ENCODE data around the gene PTCD2. TPM values are rescaled to one million over a fixed set of nuclear protein-coding genes. Genes with fewer than 3 reads are reported as not detected.

The PTCD2 gene
- polyA plus RNA-seq (2013, experiment 1 of 2): 10.1 TPM
- 8.1 TPM for polyA plus RNA-seq (2013, experiment 2 of 2)

DNA sequence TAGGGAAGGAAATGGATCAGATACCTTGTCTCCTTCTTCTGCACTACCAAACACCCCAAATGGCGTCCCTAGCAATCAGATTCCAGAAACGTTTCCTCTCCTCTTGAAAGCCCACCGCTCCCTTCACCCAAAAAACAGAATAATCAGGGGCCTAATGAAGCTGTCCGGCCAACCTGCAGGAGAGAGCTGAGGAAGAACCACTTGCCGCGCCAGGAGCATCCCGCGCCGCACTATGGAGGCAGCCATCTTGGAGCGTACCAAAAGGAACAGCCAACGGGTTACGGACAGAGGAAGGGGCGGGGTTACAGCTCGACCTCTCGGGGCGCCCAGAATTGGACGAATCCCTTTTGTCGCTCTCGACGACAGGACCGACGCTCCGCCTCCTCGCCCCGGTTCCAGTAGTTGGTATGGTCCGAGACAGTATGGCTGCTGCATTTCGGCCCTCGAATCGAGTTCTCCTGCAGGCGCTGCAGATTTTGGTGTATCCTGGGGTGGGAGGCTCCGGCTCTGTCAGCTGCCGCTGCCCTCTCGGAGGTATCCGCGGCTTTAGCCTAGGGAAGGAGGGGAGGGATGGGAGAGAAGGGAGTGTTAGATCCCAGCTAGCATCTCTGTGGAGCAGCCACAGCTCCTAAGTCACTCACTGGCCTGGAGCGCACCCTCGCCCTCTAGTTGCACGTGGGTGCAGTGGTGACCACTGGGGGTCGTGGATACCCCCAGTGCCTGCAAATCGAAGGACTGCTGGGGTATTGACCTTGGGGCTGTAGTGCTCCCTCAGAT is at the start of gene PTCD2, which contains the start of gene MRPS27:
TSS of gene PTCD2 (plus strand) at position 398 of the 777 bp plus-strand sequence. CDS start at position 408, 10 bp downstream.
TSS of gene MRPS27 (minus strand) at position 265 of the 777 bp plus-strand sequence. CDS start at position 246, 19 bp downstream.
- peaks cover 29% of the 10 kb centered on the region for H3K36me3 ChIP-seq (ENCODE audit: insufficient read depth, low read length)
- under 1% methylated on average over 40 of the region's 40 CpGs for WGBS

GRCh38 chr5:72271702-72272101 is 48.5 kb upstream of the PTCD2 start:
- Histone ChIP-seq H3K36me3 (ENCODE audit: insufficient read depth, low read length) (peaks cover 21% of the 10 kb centered on the region; the same call in 1 of the 2 replicates), H3K9me3 (ENCODE audit: insufficient read depth, low read depth, low read length) (no peaks in the 10 kb centered on the region), H3K4me1 (ENCODE audit: insufficient read depth, low read length) (no peaks in the 10 kb centered on the region), H3K4me3 (ENCODE audit: low read length) (no peak overlapping the region), H3K27me3 (ENCODE audit: insufficient read depth, low read length) (no peaks in the 10 kb centered on the region), H3K27ac (ENCODE audit: low read depth, low read length) (no peak overlapping the region), H3K9ac (ENCODE audit: low read depth, low read length) (no peak overlapping the region)
- whole genome bisulfite sequencing: 90% methylated on average over 2 of the region's 3 CpGs

More for the DNA sequence above, at the start of gene PTCD2, which contains the start of gene MRPS27:
- Histone ChIP-seq H3K4me1 (ENCODE audit: insufficient read depth, low read length) (no peaks in the 10 kb centered on the region; the same call in 1 of the 2 replicates), H3K4me3 (ENCODE audit: low read length) (peak within 1 kb of the TSS; percentile 92), H3K9me3 (ENCODE audit: insufficient read depth, low read depth, low read length) (no peaks in the 10 kb centered on the region), H3K27ac (ENCODE audit: low read depth, low read length) (peak within 1 kb of the TSS; percentile 86), H3K27me3 (ENCODE audit: insufficient read depth, low read length) (no peaks in the 10 kb centered on the region), H3K9ac (ENCODE audit: low read depth, low read length) (peak within 1 kb of the TSS; percentile 92)

DNA sequence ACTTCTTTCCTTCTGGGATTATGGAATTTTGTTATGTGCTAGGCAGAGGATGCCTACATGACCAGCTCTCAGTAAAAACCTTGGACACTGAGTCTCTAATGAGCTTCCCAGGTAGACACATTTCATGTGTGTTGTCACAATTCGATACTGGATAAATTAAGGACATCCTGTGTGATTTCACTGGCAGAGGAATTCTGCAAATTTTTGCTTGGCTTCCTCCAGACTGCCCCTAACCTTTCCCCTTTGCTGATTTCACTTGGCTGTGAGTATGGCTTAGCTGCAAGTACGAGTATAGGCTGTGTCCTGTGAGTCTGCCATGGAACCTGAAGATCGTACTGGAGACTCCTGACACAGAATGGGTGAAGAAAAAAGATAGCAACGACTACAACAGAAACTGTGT is 47.8 kb upstream of the PTCD2 start:
- Histone ChIP-seq H3K4me1 (ENCODE audit: insufficient read depth, low read length) (no peaks in the 10 kb centered on the region), H3K4me3 (ENCODE audit: low read length) (no peak overlapping the region), H3K9ac (ENCODE audit: low read depth, low read length) (no peak overlapping the region), H3K27ac (ENCODE audit: low read depth, low read length) (no peak overlapping the region; the same call in 1 of the 2 replicates), H3K9me3 (ENCODE audit: insufficient read depth, low read depth, low read length) (no peaks in the 10 kb centered on the region), H3K36me3 (ENCODE audit: insufficient read depth, low read length) (peaks cover 19% of the 10 kb centered on the region; the same call in 1 of the 2 replicates), H3K27me3 (ENCODE audit: insufficient read depth, low read length) (no peaks in the 10 kb centered on the region)
- 89% methylated on average over 4 of the region's 4 CpGs for WGBS

DNA sequence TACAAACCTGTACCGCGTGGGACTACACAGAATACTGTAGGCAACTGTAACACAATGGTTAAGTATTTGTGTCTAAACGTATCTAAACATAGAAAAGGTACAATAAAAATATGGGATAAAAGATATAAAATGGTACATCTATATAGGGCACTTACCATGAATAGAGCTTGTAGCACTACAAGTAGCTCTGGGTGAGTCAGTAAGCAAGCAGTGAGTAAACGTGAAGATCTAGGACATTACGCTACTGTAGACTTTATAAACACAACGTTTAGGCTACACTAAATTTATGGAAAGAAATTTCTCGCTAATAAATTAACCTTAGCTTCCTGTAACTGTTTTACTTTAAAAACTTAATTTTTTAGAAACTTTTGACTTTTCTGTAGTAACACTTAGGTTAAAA is 46.6 kb upstream of the PTCD2 start:
- 89% methylated on average over 7 of the region's 7 CpGs for WGBS
- H3K36me3 ChIP-seq (ENCODE audit: insufficient read depth, low read length): peaks cover 22% of the 10 kb centered on the region; the same call in 1 of the 2 replicates
- H3K9me3 ChIP-seq (ENCODE audit: insufficient read depth, low read depth, low read length): no peaks in the 10 kb centered on the region
- H3K4me3 ChIP-seq (ENCODE audit: low read length): no peak overlapping the region
- H3K9ac ChIP-seq (ENCODE audit: low read depth, low read length): no peak overlapping the region
- no peaks in the 10 kb centered on the region for H3K27me3 ChIP-seq (ENCODE audit: insufficient read depth, low read length)
- H3K27ac ChIP-seq (ENCODE audit: low read depth, low read length): no peak overlapping the region
- no peaks in the 10 kb centered on the region for H3K4me1 ChIP-seq (ENCODE audit: insufficient read depth, low read length)

GRCh38 chr5:72276219-72276752 is 43.9 kb upstream of the PTCD2 start:
- Histone ChIP-seq H3K9ac (ENCODE audit: low read depth, low read length) (no peak overlapping the region; the same call in 1 of the 2 replicates), H3K27me3 (ENCODE audit: insufficient read depth, low read length) (no peaks in the 10 kb centered on the region), H3K27ac (ENCODE audit: low read depth, low read length) (no peak overlapping the region), H3K4me3 (ENCODE audit: low read length) (no peak overlapping the region), H3K9me3 (ENCODE audit: insufficient read depth, low read depth, low read length) (no peaks in the 10 kb centered on the region), H3K4me1 (ENCODE audit: insufficient read depth, low read length) (no peaks in the 10 kb centered on the region), H3K36me3 (ENCODE audit: insufficient read depth, low read length) (peaks cover 32% of the 10 kb centered on the region)
- 96% methylated on average over 3 of the region's 3 CpGs for WGBS

- Histone ChIP-seq H3K27me3 (ENCODE audit: insufficient read depth, low read length) (no peaks in the 10 kb centered on the region), H3K27ac (ENCODE audit: low read depth, low read length) (no peak overlapping the region), H3K9me3 (ENCODE audit: insufficient read depth, low read depth, low read length) (no peaks in the 10 kb centered on the region), H3K4me1 (ENCODE audit: insufficient read depth, low read length) (no peaks in the 10 kb centered on the region), H3K4me3 (ENCODE audit: low read length) (no peak overlapping the region), H3K9ac (ENCODE audit: low read depth, low read length) (no peak overlapping the region), H3K36me3 (ENCODE audit: insufficient read depth, low read length) (peaks cover 39% of the 10 kb centered on the region)
- 91% methylated on average over 2 of the region's 2 CpGs for WGBS
These were observed 39.5 kb upstream of the PTCD2 start for GRCh38 chr5:72280581-72281069.

DNA sequence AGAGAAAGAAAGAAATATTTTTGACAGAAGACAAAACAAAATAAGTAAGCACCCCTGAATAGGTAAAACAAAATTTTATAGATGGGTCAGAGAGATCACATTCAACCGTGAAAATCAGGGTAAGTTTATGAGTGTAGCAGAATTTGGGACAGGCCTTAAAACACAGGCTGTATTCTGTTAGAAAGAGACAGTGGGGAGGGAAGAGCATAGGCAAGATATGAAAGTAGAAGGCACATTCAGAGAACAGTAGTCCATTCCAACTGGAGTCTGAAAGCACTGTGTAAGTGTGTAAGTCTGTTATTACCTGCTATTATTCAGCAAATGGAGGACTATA is 38.8 kb upstream of the PTCD2 start:
- Histone ChIP-seq H3K4me1 (ENCODE audit: insufficient read depth, low read length) (no peaks in the 10 kb centered on the region), H3K27me3 (ENCODE audit: insufficient read depth, low read length) (no peaks in the 10 kb centered on the region), H3K27ac (ENCODE audit: low read depth, low read length) (no peak overlapping the region), H3K9me3 (ENCODE audit: insufficient read depth, low read depth, low read length) (no peaks in the 10 kb centered on the region), H3K36me3 (ENCODE audit: insufficient read depth, low read length) (peaks cover 42% of the 10 kb centered on the region), H3K4me3 (ENCODE audit: low read length) (no peak overlapping the region), H3K9ac (ENCODE audit: low read depth, low read length) (no peak overlapping the region)
- whole genome bisulfite sequencing: 93% methylated on average over 1 of the region's 1 CpG

DNA sequence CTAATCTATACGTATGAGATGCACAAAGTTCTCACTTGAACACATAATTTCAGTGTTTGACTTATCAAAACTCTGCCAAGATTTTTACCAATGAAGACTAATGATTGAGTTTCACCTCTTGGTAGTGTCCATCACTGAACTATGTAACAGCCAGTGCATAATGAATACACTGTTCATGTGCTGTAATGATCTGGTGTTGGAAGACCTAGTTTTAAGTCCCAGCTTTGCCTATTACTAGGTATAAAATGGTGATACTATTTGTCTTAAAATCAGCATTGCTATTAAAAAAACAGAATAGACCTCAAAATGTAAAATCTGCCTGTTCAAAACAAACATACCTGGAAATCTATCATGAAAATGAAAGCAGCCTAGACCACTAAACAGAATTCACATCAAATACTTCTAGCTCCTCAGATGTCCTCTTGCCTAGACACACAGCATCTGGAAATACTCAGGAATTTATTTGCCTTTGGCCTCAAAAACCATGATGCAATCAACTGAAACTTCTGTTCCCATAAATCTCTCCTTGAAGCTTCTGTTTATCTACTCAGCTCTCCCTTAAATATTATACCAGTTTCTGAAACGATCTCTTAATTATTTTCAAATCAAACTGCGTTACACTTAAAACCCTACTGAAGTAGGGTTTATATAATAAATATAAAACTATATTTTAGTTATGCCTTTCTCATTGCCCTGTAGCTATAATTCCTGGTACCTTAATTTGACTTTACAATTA is 38.2 kb upstream of the PTCD2 start:
- no peak overlapping the region for H3K4me3 ChIP-seq (ENCODE audit: low read length)
- no peak overlapping the region for H3K9ac ChIP-seq (ENCODE audit: low read depth, low read length)
- H3K36me3 ChIP-seq (ENCODE audit: insufficient read depth, low read length): peaks cover 43% of the 10 kb centered on the region
- H3K9me3 ChIP-seq (ENCODE audit: insufficient read depth, low read depth, low read length): no peaks in the 10 kb centered on the region
- WGBS: 94% methylated on average over 3 of the region's 3 CpGs
- no peaks in the 10 kb centered on the region for H3K4me1 ChIP-seq (ENCODE audit: insufficient read depth, low read length)
- H3K27me3 ChIP-seq (ENCODE audit: insufficient read depth, low read length): no peaks in the 10 kb centered on the region
- no peak overlapping the region for H3K27ac ChIP-seq (ENCODE audit: low read depth, low read length)

DNA sequence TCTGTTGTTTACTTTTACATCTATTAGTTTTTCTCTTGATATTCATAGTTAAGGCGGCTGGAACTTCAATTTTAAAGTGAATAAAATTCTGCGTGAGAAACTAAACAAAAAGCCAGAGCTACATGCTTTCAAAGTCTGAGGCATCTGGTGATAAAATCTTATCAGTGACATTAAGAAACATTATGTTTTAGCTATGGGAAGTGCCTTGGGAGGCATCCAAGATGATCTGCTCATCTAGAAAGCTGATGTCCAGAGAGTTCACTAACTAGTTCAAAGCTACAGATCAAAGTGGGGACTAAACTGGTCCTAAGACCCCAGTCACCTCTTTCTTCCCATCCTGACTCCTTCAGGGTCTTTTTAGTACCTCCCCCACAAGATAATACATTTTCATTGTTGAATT is 37.3 kb upstream of the PTCD2 start:
- no peak overlapping the region for H3K27ac ChIP-seq (ENCODE audit: low read depth, low read length)
- H3K36me3 ChIP-seq (ENCODE audit: insufficient read depth, low read length): peaks cover 46% of the 10 kb centered on the region
- no peak overlapping the region for H3K4me3 ChIP-seq (ENCODE audit: low read length)
- no peak overlapping the region for H3K9ac ChIP-seq (ENCODE audit: low read depth, low read length)
- H3K27me3 ChIP-seq (ENCODE audit: insufficient read depth, low read length): no peaks in the 10 kb centered on the region
- 83% methylated on average over 2 of the region's 2 CpGs for WGBS
- no peaks in the 10 kb centered on the region for H3K9me3 ChIP-seq (ENCODE audit: insufficient read depth, low read depth, low read length)
- H3K4me1 ChIP-seq (ENCODE audit: insufficient read depth, low read length): no peaks in the 10 kb centered on the region

GRCh38 chr5:72283358-72283757 is 36.8 kb upstream of the PTCD2 start:
- no peaks in the 10 kb centered on the region for H3K9me3 ChIP-seq (ENCODE audit: insufficient read depth, low read depth, low read length)
- H3K9ac ChIP-seq (ENCODE audit: low read depth, low read length): no peak overlapping the region
- no peak overlapping the region for H3K27ac ChIP-seq (ENCODE audit: low read depth, low read length)
- H3K36me3 ChIP-seq (ENCODE audit: insufficient read depth, low read length): peaks cover 48% of the 10 kb centered on the region
- 99% methylated on average over 2 of the region's 2 CpGs for WGBS
- no peaks in the 10 kb centered on the region for H3K27me3 ChIP-seq (ENCODE audit: insufficient read depth, low read length)
- H3K4me1 ChIP-seq (ENCODE audit: insufficient read depth, low read length): no peaks in the 10 kb centered on the region
- no peak overlapping the region for H3K4me3 ChIP-seq (ENCODE audit: low read length)

All from HUES64 (cell line).